Ramos (cell line): ENCODE data around the gene SKP2.
"Not testable (repeated sequence)": the region's sequence is repeated elsewhere in the genome, so short reads cannot be mapped to it uniquely, and the experiment has no call there.

Experiments used
- in situ Hi-C: fragments of 300-500 bp; cut with MboI; formaldehyde crosslinking; loops from one replicate; pipeline ENCODE4 v1.14.3; 2022; ENCODE audit warnings: low sequenced_read_pairs; ENCODE audit not compliant: unreplicated experiment

SKP2 gene

DNA sequence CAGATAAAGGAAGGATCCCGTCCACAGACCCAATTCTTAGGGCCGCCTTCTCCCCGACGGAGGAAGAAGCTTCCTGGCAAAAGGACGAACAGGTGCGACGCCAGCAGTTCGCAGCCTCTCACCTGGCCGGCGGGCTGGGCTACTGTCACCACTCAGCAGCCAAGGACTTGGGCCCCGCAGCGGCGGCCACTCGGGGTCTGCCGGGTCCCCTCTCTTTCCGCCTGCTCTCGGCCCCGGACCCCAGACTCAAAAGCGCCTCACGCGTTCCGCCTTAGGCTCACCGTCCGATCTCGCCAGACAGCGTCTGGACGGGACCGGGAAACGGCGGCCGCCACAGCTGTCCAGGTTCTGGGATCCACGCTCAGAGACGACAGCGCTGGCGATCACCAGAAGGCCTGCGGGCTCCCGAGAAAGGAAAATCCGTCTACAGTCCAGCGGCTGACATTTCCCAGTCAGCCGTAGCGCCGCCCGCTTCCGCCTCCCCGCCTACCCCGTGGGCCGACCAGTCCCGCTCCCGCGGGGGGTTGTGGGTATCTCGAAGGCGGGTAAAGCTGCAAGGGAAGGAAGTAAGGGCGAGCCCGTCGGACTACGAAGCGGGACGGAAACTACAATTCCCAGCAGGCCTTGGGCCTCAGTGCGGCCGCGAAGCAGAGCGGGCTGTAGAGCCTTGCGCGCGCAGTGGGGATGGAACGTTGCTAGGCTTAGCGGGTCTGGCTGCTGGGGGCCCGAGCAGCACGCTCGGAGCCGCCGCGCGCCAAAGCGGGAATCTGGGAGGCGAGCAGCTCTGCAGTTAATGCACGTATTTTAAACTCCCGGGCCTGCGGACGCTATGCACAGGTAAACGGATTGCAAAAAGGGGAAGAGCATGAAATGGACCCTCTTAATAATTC lies at the start of gene SKP2, which contains the start of gene LMBRD2:
TSS of gene SKP2 (plus strand) at position 678 of the 890 bp plus-strand sequence. CDS start at position 830, 152 bp downstream.
TSS of gene LMBRD2 (minus strand) at position 454 of the 890 bp plus-strand sequence. CDS start 8,538 bp downstream, outside the sequence.
- in situ Hi-C loops, result no loop called here

DNA sequence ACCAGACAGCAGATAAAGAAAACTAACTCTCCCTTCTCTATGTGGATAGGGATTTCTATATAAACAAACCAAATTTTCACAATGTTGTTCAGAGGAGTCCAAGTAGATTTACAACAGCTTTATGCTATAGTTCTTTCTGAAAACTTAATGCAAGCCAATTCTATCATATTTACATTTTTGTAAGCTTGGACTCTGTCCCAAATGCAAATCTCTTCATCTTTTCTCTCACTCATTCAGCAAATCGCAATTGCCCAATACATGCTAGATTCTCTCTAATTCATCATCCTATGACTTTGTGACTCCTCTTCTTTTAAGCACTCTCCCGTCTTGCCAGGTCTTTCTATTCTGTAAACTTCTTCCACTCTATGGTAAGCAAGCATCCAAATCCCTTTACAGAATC lies 46.1 kb upstream of the SKP2 start:
- in situ Hi-C loops, result no loop called here

DNA sequence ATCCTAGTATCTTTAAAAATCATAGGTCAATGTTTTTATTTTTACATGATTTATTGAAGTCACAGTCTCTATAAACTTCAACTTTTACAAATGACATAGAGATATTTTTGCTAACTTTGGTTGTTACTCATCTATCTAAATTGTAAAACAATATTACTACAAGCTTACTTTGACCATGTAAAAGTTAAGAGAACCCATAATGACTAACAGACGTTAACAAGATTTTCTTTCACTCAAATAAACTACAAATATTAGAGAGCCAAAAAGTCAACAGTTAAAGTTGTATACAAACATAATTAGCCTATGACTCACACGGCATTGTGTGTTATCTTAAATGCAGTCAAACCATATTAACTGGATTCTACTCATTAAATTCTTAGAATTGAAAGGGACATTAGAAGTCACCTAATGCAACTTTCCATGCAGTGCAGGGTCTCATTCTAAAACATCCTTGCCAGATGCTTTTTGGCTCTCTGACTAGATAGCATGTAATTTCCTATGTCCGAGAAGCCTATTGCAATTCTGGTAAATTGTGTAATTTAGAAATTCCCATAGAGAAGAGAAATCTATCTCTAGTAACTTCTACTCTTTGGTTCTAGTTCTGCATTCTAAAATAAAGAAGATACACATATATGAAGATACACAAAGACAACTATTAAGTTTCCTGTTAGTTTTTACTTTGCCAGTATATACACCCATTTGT lies 43.0 kb upstream of the SKP2 start:
- in situ Hi-C loops, result no loop called here

DNA sequence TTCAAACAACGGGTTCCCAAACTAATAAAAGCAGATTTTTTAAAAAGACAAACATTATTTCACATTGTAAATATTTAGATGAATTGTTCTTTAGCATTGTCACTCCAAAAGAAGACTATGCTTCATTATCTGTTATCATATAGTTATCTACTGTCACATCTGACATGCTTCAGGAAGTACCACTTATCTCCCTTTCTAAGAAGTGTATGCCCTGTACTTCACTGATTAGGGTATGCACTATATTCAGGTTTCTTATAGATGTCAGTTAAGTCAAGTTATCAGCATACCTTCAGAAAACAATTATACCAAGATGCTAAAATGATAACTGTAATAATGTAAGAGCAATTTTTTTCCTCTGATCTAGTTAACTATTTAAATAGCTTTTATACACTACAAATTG lies 40.7 kb upstream of the SKP2 start:
- in situ Hi-C loops, result no loop called here

DNA sequence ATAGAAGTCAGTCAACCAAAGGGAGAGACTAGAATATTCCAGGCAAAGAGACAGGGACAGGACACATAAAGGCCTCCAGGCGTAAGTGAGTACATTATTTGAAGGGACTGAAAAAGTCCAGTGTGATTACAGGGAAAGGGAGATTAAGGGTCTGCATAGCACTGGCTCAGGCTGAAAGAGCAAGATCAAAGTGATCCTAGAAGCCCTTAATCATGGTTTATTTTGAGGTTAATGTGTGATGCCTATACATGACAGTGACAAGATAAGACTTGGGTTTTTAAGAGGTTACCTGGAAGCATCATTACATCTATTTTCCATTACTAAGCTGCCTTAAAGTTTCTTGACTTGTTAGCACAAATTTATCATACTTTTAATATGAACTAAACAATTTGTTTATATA lies 26.0 kb upstream of the SKP2 start:
- in situ Hi-C loops, result no loop called here

DNA sequence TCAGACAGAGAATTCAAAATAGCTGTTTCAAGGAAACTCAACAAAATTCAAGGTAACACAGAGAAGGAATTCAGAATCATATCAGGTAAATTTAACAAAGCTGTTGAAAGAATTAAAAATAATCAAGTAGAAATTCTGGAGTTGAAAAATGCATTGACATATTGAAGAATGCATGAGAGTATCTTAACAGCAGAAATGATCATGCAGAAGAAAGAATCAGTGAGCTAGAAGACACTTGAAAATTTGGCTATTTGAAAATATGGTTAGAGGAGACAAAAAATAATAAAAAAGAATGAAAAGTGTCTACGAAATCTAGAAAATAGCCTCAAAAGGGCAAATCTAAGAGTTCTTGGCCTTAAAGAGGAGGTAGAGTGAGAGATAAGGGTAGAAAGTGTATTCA lies 23.1 kb upstream of the SKP2 start:
- in situ Hi-C loops, result no loop called here

DNA sequence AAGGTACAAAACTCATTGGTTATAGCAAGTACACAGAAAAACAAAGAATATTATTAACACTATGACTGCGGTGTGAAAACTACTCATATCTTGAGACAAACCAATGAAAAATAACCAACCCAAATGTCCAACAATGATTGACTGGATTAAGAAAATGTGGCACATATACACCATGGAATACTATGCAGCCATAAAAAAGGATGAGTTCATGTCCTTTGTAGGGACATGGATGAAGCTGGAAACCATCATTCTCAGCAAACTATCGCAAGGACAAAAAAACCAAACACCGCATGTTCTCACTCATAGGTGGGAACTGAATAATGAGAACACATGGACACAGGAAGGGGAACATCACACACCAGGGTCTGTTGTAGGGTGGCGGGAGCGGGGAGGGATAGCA lies 22.2 kb upstream of the SKP2 start:
- in situ Hi-C loops, result not testable (repeated sequence)

DNA sequence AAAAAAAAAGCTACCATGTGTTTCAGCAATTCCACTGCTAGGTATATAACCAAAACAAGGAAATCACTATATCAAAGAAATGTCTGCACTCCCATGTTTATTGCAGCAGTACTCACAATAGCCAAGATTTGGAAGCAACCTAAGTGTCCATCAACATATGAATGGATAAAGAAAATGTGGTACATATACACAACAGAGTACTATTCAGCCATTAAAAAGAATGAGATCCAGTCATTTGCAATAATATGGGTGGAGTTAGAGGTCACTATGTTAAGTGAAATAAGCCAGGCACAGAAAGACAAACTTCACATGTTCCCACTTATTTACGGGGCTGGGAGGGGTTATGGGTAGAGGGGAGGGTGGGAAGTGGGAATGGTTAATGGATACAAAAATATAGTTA lies 18.9 kb upstream of the SKP2 start:
- in situ Hi-C loops, result not testable (repeated sequence)

DNA sequence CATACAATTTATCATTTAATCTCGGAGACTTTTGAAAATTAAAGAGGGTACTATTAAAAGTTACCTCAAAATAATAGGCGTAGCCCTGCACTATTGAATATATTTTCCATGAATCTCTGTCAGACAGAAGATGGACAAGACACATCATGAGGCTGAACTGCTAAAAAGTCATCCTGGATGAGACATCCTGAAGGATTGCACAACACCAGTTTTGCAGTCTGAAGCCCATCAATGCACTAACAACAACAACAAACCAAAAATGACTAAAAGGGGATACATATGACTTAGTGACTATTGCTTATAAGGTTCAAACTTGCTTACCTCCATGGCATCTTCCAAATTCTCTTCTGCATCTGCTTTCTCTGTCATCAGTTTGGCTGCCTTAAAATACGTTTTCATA lies 15.9 kb upstream of the SKP2 start:
- in situ Hi-C loops, result no loop called here

DNA sequence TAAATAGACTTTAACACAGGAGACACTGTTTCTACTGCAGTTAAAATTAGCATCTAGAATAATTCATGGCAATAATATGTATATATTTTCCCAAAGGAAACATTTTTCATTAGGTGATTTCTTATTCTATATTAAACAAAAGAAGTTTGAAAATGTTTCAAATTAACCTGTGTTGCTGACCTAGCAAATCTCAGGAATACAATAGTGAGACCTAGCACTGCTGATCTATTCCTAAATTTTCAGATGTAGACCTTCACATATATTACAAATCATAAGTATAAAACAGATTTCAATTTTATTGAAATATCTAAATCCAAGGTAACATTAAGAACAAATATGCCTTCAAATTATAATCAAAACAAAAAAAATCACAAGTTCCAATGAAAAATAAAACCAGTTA lies 15.3 kb upstream of the SKP2 start:
- in situ Hi-C loops, result no loop called here

DNA sequence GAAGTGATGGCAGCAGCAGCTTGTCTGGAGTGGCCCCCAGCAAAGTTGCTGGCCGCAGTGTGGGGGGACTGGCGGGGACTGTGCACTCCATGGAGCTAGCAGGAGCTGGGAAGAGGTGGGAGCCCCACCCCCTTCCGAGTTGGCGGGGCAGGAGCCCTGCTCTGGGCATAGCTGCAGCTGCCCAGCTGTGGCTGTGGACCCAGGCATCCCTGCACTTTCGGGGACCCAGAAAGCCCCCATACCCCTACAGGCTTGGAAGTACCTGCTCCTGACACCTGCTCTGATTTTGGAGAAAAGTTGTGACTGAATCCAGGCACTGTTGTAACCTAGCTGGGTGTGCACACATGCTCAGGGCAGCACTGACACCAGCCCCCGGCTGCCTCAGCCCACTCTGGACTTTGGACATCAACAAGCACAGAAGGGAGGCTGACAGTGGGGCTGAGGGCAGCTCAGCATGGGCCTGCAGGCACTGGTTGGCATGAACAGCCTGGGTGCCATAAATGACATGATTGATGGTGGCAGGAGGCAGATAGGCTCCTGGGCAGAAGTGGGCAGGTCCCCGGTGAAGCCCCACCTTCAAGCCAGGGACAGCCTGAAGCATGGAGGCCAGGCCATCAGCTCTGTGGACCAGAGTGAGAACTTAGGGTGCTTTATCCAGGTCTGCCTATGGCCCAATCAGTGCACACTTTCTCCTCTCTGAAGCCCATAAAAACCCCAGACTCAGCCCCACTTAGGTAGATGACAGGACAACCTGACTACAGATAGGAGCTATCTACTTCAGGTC lies 12.8 kb upstream of the SKP2 start:
- in situ Hi-C loops, result no loop called here

DNA sequence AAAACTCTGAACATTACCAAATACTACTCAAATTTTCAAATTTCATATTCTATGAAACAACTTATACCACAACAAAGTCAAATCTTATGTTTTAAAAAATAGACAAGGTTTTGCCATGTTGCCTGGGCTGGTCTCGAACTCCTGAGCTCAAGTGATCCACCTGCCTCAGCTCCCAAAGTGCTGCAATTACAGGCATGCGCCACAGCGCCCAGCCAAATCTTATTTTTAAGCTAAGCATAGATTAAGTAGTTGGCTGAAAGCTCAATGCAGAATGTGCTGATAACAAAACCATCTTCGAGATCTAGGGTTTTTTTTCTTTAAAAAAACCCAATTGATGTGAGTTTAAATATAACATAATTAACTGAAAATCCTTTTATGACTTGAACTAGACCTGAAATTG lies 6.6 kb upstream of the SKP2 start:
- in situ Hi-C loops, result no loop called here

DNA sequence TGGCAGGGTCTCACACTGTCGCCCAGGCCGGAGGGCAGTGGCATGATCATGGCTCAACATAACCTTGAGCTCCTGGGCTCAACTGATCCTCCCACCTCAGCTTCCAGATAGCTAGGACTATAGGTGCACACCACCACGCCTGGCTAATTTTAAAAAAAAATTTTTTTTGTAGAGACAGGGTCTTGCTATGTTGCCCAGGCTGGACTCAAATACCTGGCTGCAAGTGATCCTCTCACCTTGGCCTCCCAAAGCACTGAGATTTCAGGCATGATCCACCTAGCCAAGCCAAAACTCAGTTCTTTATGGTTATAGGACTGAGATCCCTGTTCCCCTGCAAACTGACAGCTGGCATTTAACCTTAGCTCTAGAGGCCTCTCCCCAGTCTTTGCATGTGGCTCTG lies 5.5 kb upstream of the SKP2 start:
- in situ Hi-C loops, result no loop called here

DNA sequence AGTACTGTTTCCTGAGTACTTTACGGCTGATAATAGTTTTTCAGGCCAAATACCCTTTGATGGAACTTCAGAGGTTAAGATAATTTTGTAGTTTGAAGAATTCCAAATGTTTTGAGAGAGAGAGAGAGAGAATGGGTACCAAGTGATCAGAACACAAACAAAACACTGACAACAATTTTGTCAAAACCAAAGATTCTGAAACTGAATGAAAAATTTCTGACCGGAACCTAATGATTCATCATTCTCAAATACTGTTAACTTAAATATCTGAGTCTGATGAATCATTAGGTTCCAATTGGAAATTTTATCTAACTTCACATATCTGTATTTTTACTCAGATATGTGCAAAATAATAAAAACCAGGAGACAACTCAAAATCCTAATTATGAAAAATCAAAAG lies 4.2 kb upstream of the SKP2 start:
- in situ Hi-C loops, result no loop called here

DNA sequence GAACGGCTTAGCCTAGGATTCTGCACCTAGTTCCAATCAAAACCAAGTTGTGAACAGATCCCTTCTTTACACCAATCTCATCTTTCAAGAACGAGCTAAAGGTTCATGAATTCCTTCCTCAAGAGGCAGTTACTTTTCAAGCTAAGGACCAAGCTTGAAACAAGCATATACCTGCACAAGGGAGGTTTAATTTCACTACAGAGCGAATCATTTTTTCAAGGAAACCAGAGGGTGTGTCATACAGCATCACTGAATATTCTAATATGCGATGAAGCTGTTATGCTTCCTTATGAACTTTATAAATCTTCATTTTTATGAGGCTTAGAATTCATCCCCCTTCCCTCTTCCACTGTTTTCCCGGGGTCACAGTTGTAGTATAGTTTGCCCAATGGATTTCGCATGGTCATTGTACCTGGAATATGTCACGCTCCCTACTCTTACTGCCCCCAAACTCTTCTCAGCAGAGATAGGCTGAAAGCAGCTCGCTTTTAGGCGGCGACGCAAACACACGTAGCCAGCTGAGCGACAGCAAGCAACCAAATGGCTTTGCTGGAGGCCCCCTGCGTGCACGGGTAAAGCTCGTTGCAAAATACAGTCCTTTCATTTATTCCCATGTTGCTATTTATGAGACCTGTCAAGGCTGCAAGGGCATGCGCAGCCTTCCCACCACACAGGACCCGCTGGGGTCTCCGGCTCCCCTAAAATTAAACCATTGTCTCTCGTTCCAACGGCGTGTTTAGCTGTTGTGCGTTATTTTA lies 1.1 kb upstream of the SKP2 start:
- in situ Hi-C loops, result no loop called here

DNA sequence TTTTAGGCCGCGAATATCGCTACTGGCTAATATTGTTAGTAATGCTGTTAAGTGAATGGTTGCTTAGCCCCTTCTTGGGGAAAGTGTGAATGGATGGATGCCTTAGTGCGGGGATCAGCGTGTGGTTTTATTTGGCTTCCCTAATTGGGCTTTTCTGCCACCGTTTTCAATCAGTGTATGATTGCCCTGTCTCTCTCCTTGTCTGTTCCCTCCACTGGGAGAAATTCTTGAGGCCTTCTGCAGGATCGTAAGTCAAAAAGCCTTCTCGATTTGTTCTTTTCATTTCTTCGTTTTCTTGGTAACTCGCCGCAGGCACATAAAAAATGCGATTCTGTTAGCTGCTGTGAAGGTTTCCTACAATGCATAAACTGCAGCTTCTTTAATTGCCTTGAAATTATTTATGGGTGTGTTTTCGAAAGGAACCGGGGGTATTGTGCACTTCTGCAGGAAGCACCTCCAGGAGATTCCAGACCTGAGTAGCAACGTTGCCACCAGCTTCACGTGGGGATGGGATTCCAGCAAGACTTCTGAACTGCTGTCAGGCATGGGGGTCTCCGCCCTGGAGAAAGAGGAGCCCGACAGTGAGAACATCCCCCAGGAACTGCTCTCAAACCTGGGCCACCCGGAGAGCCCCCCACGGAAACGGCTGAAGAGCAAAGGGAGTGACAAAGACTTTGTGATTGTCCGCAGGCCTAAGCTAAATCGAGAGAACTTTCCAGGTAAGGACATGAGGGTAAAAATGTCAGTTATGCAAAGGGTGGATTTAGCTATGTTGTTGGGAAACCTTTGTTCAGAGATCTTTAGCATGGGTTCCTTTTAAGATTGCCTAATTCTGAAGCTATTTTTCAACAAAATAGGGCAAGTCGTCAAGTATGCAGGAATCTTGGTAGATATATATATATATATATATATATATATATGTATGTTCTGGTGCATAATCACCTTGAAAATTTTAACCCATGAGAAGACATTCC lies 700 bp downstream of the SKP2 start:
- in situ Hi-C loops, result no loop called here

DNA sequence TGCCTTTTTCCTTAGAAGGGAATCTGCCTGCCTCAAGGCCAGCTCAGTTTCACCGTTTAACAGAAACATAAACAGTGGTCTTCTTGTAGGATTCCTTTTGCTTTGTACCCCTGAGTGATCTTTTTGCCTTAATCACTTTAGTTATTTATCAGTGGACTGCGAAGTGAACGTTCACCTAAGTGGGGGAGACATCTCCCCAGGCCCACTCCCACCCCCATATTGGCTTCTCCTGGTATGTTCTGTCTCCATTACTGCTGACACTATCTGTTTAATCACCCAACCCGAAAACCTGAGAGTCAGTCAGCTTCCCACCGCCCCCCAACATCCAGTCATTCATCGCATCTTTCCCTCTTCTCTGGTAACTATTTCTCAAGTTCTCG lies 1.4 kb downstream of the SKP2 start:
- in situ Hi-C loops, result no loop called here

DNA sequence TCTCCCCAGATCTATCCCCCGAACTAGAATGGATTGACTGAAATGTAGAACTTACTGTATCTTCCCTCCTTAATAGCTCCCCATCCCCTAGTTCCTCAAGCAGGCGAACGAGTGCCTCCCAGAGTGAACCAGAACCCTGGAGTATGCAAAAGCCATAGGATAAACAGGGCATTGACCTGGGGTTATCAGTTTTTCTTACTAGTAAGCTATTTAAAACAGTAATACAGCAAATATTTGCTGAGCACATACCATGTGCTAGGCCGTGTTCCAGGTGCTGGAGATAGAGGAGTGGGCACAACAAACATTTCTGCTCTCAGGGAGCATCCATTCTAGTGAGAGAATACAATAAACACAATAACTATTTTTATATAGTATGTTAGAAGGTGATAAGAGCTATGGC lies 1.8 kb downstream of the SKP2 start:
- in situ Hi-C loops, result no loop called here

DNA sequence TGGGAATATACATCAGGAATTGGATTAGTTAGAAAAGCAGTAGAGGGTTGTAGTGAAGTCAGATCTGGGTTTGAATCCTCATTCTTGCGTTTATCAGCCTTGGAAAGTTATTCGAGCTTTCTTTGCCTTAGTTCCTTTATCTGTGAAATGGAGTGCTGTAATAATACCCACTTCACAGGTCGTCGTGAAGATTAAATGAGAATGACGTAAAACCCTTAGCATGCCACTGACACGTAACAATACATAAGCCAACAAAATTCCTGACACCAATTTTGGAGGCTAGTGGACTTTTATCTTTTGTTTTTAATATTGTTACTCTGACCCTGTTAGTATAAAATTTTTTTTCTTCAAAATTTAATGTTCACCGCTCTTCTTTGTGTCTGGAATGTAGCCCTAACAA lies 3.4 kb downstream of the SKP2 start:
- in situ Hi-C loops, result no loop called here
